Thyroid gland (tissue), 4 donors: Measurements from ENCODE around the gene SEC22B. TPM values are rescaled to one million over a fixed set of nuclear protein-coding genes. Genes with fewer than 3 reads are reported as not detected.
"Not testable (repeated sequence)": the region's sequence is repeated elsewhere in the genome, so short reads cannot be mapped to it uniquely, and the experiment has no call there.

Experiments used
- DNase-seq, 2 donors: peaks; one replicate each; pipeline ENCODE4 v3.0.0-alpha.2; 2019
- H3K27ac ChIP-seq, 3 donors: fragments of 200-600 bp; sonication (generic); 1 replicate in 2 of 3; 2 replicates in 1 of 3; pipeline ENCODE4 v1.5.1; 2016 to 2019; ENCODE audit warnings: mild to moderate bottlenecking in 1 of 3, moderate library complexity in 1 of 3
- H3K27me3 ChIP-seq: fragments of 200-600 bp; sonication (generic); one replicate; pipeline ENCODE4 v1.5.1; 2019
- H3K36me3 ChIP-seq, 2 donors: fragments of 200-600 bp; sonication (generic); one replicate each; pipeline ENCODE4 v1.5.1; 2016 to 2019
- H3K4me1 ChIP-seq, 2 donors: fragments of 200-600 bp; sonication (generic); one replicate each; pipeline ENCODE4 v1.5.1; 2017 to 2019
- H3K4me3 ChIP-seq, 3 donors: fragments of 200-600 bp; sonication (generic); replicated peaks in 1 of 3; 1 replicate in 2 of 3; 2 replicates in 1 of 3; pipeline ENCODE4 v1.5.1; 2016; ENCODE audit warnings: mild to moderate bottlenecking in 1 of 3
- H3K9me3 ChIP-seq: fragments of 200-600 bp; sonication (generic); one replicate; pipeline ENCODE4 v1.5.1; 2017
- WGBS, 2 donors: methylation state at CpG; one replicate each; pipeline ENCODE4 v1.1.5; 2017; 5-methylcytosine and 5-hydroxymethylcytosine counted together
- intact Hi-C: fragments of 100-400 bp; cut with DNase I; formaldehyde crosslinking; loops from one replicate; pipeline ENCODE4 v1.15.1; 2023
- total RNA-seq, 4 donors: library from RNA; depleted of rRNA; stranded (reverse); fragments of >200 nt; gene quantifications; one replicate each; pipeline ENCODE4 v1.2.3, GENCODE V29; 2016

SEC22B gene
- total RNA-seq, 4 donors from 2014 or later: 36.9 to 49.5 (median 44.9) TPM

- DNase-seq: peak; percentile 6 to 25
- H3K36me3 ChIP-seq, H3K27me3 ChIP-seq, H3K4me1 ChIP-seq, H3K4me3 ChIP-seq, H3K9me3 ChIP-seq, H3K27ac ChIP-seq, intact Hi-C loops: not testable (repeated sequence)
- WGBS, 2 donors: 65% methylated on average over 3 of the region's 6 CpGs; no CpG with 5 or more reads in 1 of the 2 donors
Observed at GRCh38 chr1:120126216-120126615, 50.1 kb downstream of the SEC22B start.

DNA sequence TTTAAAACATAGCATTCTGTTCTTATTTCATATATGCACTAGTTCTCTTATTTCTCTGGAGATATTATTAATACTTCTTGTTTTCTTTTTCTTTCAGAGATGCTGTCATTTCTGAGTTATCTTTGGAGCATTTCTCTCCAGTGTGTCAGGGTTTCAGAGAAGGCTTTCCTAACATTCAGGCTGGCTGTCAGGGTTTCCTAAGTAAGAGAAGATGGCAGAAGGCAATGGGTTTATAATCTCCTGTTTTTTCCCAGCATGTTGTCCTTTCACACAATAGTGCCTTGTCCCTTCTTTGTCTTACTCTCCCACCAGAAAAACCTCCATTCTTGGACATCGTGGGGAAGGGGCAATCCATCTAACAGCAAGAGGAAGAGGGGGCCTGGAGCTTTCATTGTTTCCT is 51.7 kb downstream of the SEC22B start:
- H3K36me3 ChIP-seq, H3K27ac ChIP-seq, DNase-seq: not testable (repeated sequence)

GRCh38 chr1:120123813-120124510 is 52.4 kb downstream of the SEC22B start:
- H3K4me1 ChIP-seq, H3K27ac ChIP-seq, H3K36me3 ChIP-seq, H3K27me3 ChIP-seq, H3K4me3 ChIP-seq, DNase-seq, H3K9me3 ChIP-seq, intact Hi-C loops: not testable (repeated sequence)
- 90 to 91% methylated on average over 4 of the region's 4 CpGs for WGBS, 2 donors

More for the DNA sequence above, 51.7 kb downstream of the SEC22B start:
- H3K27me3 ChIP-seq, intact Hi-C loops, H3K4me3 ChIP-seq, H3K4me1 ChIP-seq, H3K9me3 ChIP-seq: not testable (repeated sequence)
- 77 to 91% methylated on average over 1 of the region's 1 CpG for WGBS, 2 donors

GRCh38 chr1:120122262-120122893 is 53.9 kb downstream of the SEC22B start:
- H3K4me3 ChIP-seq: not testable (repeated sequence)
- 84 to 95% methylated on average over 2 of the region's 5 CpGs for WGBS, 2 donors

DNA sequence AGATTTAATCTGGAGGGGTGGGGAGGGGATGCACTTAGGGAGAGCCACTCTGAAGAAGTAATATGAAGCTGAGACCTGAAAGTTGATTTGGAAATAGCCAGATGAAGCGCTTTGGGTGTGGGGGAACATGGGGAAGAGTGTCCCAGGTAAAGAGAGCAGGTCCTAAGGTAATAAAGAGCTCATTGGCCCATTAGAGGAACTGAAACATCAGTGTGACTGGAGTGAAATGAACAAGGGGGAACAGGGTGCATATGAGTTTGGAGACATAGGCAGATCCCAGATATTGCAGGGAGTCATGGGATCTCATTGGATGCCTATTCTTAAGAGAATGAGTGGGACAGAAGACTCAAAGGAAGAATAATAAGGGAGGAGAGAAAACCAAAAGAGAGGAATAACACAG is 54.5 kb downstream of the SEC22B start:
- intact Hi-C loops, H3K27me3 ChIP-seq, H3K4me1 ChIP-seq, DNase-seq, H3K36me3 ChIP-seq, H3K4me3 ChIP-seq, H3K27ac ChIP-seq, H3K9me3 ChIP-seq: not testable (repeated sequence)
- WGBS, 2 donors: 87 to 91% methylated on average over 1 of the region's 1 CpG

More at GRCh38 chr1:120122262-120122893, 53.9 kb downstream of the SEC22B start:
- H3K4me1 ChIP-seq, DNase-seq, H3K9me3 ChIP-seq, H3K27ac ChIP-seq, intact Hi-C loops, H3K27me3 ChIP-seq, H3K36me3 ChIP-seq: not testable (repeated sequence)

DNA sequence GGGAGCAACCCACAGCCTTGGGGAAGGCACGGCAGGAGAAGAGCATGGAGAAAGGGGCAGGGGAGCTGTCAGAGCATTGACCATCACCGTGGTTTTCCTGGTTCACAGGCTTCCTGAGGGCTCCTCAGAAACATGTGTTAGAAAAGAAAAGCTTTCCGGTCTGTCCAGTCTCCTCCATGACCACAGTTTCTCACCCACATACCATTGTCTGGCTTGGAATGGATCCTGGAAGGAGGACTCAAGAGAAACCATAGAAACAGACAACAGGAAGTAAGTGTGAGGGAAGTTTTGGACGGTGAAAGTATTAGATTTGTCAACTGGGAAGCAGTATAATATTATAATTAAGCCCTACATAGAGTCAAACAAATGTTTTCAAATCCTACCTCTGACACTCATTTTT is 55.8 kb downstream of the SEC22B start:
- H3K4me1 ChIP-seq, DNase-seq, H3K27ac ChIP-seq, H3K4me3 ChIP-seq, H3K36me3 ChIP-seq, intact Hi-C loops, H3K9me3 ChIP-seq, H3K27me3 ChIP-seq: not testable (repeated sequence)
- WGBS, 2 donors: 29 to 36% methylated on average over 1 of the region's 4 CpGs

DNA sequence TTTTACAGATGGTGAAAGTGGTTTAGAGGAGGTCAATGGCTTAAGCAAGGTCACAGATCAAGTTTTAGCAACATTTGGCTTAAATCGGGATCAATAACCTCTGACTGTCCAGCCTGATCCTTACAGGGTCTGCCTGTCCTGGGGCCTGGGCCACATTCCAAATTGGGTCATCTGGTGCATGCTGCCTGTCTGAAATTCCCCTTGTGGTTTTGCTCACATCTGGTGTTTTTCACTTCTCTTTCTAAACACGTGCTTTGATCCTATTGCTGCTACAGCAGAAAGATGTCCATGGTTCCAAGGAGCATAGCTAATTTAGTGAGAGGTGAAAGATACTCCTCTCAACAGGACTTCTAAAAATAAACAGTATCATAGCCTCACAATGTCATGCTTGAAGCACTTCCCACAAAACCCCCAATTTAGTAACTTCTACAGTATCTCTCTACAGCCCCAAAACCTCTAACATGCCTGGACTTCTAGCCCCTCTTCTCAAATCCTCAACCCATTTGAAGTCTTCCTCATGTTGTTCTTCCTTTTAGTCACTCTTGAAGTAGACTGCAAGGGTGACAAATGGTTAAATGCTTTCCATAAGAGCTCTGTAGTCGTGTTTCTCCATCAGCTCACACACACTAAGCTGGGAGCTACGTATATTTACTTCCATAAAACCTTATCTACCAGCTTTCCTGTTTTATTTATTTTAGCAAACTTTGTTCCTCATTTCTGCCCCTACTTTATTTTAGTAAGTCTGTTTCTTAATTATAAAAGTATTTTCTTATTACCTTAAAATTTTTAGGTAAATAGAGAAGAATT is 58.7 kb downstream of the SEC22B start:
- H3K27ac ChIP-seq, H3K9me3 ChIP-seq, H3K4me1 ChIP-seq, intact Hi-C loops, H3K4me3 ChIP-seq, H3K27me3 ChIP-seq, H3K36me3 ChIP-seq: not testable (repeated sequence)
- peak in 1 of 2 donors; percentile 7 for DNase-seq
- 65 to 73% methylated on average over 2 of the region's 4 CpGs for WGBS, 2 donors

- intact Hi-C loops, H3K36me3 ChIP-seq, H3K9me3 ChIP-seq, DNase-seq, H3K4me1 ChIP-seq, H3K4me3 ChIP-seq, H3K27ac ChIP-seq, H3K27me3 ChIP-seq: not testable (repeated sequence)
- 99% methylated on average over 2 of the region's 2 CpGs for WGBS, 2 donors
Observed at GRCh38 chr1:120116094-120116493, 60.2 kb downstream of the SEC22B start.

DNA sequence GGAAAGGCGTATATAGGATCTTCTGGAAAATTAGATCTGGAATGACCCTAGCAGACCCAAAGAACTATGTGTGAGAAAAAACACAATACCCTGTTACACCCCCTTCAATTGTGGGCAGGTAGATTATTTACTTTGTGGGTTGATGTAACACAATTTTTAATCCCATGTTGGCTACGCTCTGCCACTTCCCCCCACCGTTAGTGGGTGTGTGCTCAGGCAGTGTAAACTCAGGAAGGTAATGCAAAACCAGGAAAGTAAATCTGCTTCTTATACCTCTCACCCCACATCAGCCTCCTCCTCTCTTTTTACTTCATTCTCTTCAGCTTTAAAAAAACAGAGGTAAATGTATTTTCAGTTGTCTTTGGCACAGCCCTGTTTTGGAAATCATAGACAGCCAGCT is 63.2 kb downstream of the SEC22B start:
- WGBS, 2 donors: 83% methylated on average over 2 of the region's 3 CpGs; no CpG with 5 or more reads in 1 of the 2 donors
- DNase-seq, intact Hi-C loops, H3K4me3 ChIP-seq, H3K36me3 ChIP-seq, H3K9me3 ChIP-seq, H3K27me3 ChIP-seq, H3K27ac ChIP-seq, H3K4me1 ChIP-seq: not testable (repeated sequence)

DNA sequence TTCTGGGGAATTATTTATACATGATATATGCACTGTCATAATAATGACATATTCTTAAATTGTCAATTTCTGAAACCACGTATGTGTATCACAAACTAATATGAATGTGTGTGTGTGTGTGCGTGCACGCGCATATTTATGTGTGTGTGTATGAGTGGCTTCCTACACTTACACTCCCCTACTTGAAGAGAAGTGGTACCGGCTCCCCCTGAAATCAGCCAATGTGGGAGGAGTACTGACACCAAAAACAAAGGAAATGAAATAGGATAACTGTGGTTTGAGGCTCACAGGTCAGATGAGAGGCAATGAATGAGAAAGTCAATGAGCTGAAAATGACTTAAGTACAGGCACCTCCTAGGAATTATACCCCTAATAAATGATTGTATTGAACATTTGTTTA is 64.1 kb downstream of the SEC22B start:
- H3K4me3 ChIP-seq, H3K27me3 ChIP-seq, DNase-seq, H3K36me3 ChIP-seq, H3K4me1 ChIP-seq, H3K27ac ChIP-seq, intact Hi-C loops, H3K9me3 ChIP-seq: not testable (repeated sequence)
- 71 to 79% methylated on average over 5 of the region's 5 CpGs for WGBS, 2 donors

DNA sequence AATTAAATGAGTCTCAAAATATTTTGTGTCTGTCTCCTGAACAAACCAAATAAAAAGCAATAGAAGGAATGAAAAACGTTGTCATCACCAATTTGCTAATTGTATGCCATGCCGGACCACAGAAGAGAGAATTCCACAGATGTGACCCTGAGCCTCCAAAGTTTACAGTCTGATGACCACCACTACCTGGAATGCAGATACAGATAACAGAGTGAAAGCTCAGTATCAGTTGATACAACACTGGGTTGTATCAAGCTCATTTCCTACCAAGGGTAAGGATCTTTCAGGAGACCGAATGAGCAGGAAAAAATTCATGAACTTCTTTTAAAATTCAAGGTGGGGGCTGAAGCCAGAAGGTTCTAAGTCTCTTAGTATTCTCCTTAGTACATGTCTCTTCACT is 64.5 kb downstream of the SEC22B start:
- H3K9me3 ChIP-seq, H3K4me3 ChIP-seq, H3K4me1 ChIP-seq, H3K27ac ChIP-seq, DNase-seq, H3K36me3 ChIP-seq, intact Hi-C loops, H3K27me3 ChIP-seq: not testable (repeated sequence)
- no CpG with 5 or more reads among the region's 3 CpGs for WGBS, 2 donors

- H3K4me3 ChIP-seq, H3K27ac ChIP-seq, DNase-seq, H3K4me1 ChIP-seq, H3K36me3 ChIP-seq, intact Hi-C loops, H3K27me3 ChIP-seq, H3K9me3 ChIP-seq: not testable (repeated sequence)
- 86% methylated on average over 1 of the region's 2 CpGs for WGBS, 2 donors
Observed at GRCh38 chr1:120111008-120111407, 65.3 kb downstream of the SEC22B start.

DNA sequence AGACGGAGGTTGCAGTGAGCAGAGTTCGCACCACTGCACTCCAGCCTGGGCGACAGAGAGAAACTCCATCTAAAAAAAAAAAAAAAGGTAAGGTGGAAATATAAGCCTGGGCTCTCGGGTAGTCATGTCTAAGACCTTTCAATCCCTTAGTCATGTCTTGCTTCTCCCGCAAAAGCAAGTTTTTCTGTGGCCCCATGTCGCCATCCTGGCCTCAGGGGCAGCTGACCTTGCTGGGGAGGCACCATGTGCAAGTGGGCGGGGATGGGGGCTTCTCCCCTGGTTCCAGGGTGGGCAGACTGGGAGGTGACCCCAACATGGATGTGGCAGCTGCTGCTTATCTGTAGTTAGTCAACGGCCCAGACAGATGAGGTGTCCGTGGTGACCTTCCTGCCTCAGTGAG is 66.7 kb downstream of the SEC22B start:
- H3K9me3 ChIP-seq, H3K27ac ChIP-seq, H3K27me3 ChIP-seq, H3K36me3 ChIP-seq, H3K4me1 ChIP-seq, intact Hi-C loops, DNase-seq, H3K4me3 ChIP-seq: not testable (repeated sequence)
- WGBS, 2 donors: 89 to 93% methylated on average over 7 of the region's 9 CpGs
